Measurements from ENCODE around the gene MVD.

GRCh38 chr16:88638323-88639230, 24.3 kb downstream of the MVD start, which contains the start of gene IL17C:
- TF ChIP-seq CTCF (IDR thresholded peaks at IDR 0.05) = no peak
- no peak for TF ChIP-seq POLR2A (IDR thresholded peaks at IDR 0.05)
- TF ChIP-seq EP300 (IDR thresholded peaks at IDR 0.05) = no peak

All from stomach (tissue), 4 donors.